GM12801 (cell line): ENCODE data around the gene PYY.

Experiments
- CTCF ChIP-seq: IDR thresholded peaks from one replicate; pipeline ENCODE4 v1.5.1; 2011; ENCODE audit warnings: control low read depth; ENCODE audit not compliant: insufficient read length; ENCODE audit errors: extremely low read depth

PYY gene

GRCh38 chr17:43946781-43947180, 7.0 kb downstream of the PYY start:
- no peak for TF ChIP-seq CTCF

- TF ChIP-seq CTCF: no peak
These were observed 8.5 kb downstream of the PYY start for GRCh38 chr17:43945074-43945829.

DNA sequence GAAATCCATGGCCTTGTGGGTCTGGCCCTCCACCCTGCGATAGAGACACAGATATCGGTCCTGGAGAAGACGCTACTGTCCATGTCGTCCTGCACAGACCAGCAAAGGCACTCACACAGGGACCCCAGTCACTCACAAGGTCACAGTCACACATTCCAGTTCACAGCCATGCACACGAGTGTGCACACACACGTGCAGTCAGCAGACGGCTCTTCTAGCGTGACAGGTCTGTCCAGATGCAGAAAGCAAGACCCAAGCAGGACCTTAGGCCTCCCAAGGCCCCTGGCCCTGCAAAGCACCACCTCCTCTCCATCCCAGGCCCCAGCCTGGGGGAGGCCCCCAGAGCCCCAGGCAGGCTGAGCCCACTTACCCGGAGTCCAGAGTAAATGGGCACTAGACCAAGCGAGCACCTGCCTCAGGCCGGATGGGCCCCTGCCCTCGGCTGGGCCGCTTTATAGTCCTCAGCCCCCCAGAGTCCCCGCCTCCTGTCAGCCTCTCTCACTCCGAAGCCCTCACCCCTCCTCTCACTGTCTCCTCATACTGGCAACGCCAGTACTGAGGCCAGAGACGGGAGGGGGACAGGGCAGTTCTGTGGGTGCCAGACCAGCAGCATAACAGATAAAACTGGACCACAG, 11.6 kb downstream of the PYY start, which contains the start of gene PPY:
Gene PPY (minus strand): TSS at position 426 of the 635 bp plus-strand sequence. CDS start 822 bp downstream, outside the sequence.
- TF ChIP-seq CTCF: no peak

DNA sequence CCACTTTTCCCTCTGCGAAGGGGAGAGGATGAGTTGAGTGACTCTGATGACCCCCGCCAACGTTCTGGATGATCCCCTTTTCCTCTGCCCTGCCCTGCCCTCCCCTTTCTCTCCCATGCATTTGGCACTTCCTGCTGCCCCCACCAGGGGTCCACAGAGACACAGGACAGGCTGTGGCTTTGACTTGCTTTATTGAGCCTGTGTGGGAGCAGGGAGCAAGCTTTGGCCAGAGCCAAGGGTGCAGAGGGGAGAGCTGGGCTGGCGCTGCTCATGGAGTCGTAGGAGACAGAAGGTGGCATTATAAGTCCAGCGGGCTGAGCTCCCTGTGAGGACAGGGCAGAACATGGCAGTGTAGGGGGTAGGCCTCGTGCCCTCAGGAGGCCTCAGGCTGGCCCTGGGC, 13.1 kb downstream of the PYY start:
- TF ChIP-seq CTCF: no peak

DNA sequence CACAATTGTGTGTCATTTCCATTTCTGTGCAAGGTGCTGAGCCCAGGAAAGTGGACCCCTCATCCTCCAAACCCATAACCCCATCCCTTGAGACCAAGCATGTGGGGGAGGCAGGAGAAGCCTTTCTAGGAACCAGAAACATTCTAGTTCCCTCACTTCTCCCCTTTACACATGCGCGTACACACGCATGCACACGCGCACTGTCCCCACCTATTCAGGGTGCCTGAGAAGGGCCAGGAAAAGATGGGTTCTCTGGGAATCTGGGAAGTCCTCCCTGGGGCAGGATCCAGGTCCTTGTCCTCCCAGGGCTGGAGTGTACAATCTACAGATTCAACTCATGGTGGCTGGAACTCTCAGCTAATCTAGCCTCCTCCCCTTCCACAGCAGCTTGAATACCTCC, 13.9 kb downstream of the PYY start:
- no peak for TF ChIP-seq CTCF

- TF ChIP-seq CTCF: no peak
These were observed 14.9 kb downstream of the PYY start for GRCh38 chr17:43938838-43939182.

- no peak for TF ChIP-seq CTCF
These were observed 17.3 kb downstream of the PYY start for GRCh38 chr17:43936434-43936833.
